Measurements from ENCODE around the gene SCAP. TPM values are rescaled to one million over a fixed set of nuclear protein-coding genes. Genes with fewer than 3 reads are reported as not detected.

The SCAP gene
- total and polyA plus RNA-seq, 2 of the 13 experiments (the other 11 are each of a cell fraction or from before 2014, with no cell fraction given) = 40.4 to 53.3 TPM

DNA sequence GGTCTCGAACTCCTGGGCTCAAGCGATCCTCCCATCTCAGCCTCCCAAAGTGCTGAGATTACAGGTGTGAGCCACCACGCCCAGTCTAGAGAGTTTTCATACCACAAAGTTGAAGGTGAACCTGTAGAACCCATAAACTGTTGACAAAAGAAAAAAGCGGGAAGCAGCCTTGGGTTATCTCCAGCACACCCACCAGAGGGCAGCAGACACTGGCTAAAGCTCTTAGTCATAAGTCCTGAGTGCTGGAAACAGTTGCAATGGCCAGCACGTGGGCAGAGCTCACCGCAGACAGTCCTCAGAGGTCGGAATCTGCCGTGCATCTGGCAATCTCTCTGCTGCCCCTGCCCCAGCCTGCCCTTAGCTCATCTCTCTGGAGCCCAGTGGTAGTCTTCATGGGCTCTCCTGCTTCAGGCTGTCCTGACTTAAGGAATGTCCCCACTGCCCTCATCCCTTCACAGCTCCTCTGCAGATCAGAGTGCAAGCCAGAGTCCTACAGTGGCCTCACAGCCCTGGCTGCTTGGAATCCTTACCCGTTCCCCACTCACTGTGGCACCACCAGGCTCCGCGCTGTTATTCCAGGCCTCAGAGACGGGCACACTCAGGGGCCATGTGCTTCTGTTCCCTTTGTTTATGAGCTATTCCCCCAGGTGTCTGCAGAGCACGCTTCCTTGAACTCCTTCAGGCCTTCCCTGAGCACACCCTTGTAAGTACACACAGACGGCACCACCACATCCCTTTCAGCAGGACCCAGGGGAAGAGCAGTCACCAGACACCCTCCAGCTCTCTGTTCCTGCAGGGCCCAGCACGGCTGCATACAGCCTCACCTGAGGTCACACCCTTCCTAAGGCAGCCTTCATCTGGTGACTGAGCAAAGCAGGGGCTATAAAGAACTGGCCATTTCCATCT, 46.6 kb upstream of the SCAP start (continued):
- TF ChIP-seq ZBTB42 (CRISPR knock-in tag; IDR thresholded peaks at IDR 0.05) = no peak
- no peak for TF ChIP-seq ZNF326 (CRISPR knock-in tag; IDR thresholded peaks at IDR 0.05; ENCODE audit: borderline replicate concordance)
- TF ChIP-seq EP300 (IDR thresholded peaks at IDR 0.05; ENCODE audit: low read depth in 2 of 2, low read length in 2 of 2) = no peak
- TF ChIP-seq EP300 (CRISPR knock-in tag; IDR thresholded peaks at IDR 0.05; ENCODE audit: borderline replicate concordance) = no peak
- TF ChIP-seq RBM22 (optimal IDR thresholded peaks at IDR 0.05; ENCODE audit: low read length) = no peak
- no peak for TF ChIP-seq ZNF607 (CRISPR knock-in tag; IDR thresholded peaks at IDR 0.05; ENCODE audit: borderline replicate concordance)
- TF ChIP-seq ZNF235 (CRISPR knock-in tag; IDR thresholded peaks at IDR 0.05; ENCODE audit: borderline replicate concordance) = no peak
- no peak for TF ChIP-seq CREB3 (CRISPR knock-in tag; IDR thresholded peaks at IDR 0.05)
- no peak for TF ChIP-seq ZNF10 (CRISPR knock-in tag; IDR thresholded peaks at IDR 0.05; ENCODE audit: borderline replicate concordance, low read depth)

GRCh38 chr3:47520756-47521155, 45.0 kb upstream of the SCAP start:
- no peak overlapping the region for H3K27ac ChIP-seq (ENCODE audit: extremely low read length, insufficient read depth, low read length)
- ChIA-PET POLR2A (no interaction called here), CTCF (ENCODE audit: low intra/inter-chr PET ratio, low total read pairs) (no interaction called here)
- peak overlapping the region; percentile 36; the same call in 1 of the 2 replicates for H3K4me2 ChIP-seq (ENCODE audit: low read depth, low read length)
- H3K9me3 ChIP-seq (ENCODE audit: low read length) = no peaks in the 10 kb centered on the region
- H4K20me1 ChIP-seq (ENCODE audit: insufficient read depth, low read length) = no peaks in the 10 kb centered on the region
- H3K27me3 ChIP-seq (ENCODE audit: control insufficient read depth in 1 of 2, insufficient read depth in 2 of 2, low read length in 2 of 2) = no peaks in the 10 kb centered on the region
- no TSS peak for BruUV-seq (replicated peaks)
- TF ChIP-seq ZNF597 (CRISPR knock-in tag; IDR thresholded peaks at IDR 0.05) (no peak), NFIC (IDR thresholded peaks at IDR 0.05; ENCODE audit: low read length) (no peak), POLR2AphosphoS5 (IDR thresholded peaks at IDR 0.05; ENCODE audit: low read depth, low read length) (no peak), EEA1 (CRISPR knock-in tag; IDR thresholded peaks at IDR 0.05; ENCODE audit: borderline replicate concordance) (no peak), ZFP36L2 (CRISPR knock-in tag; IDR thresholded peaks at IDR 0.05) (no peak)
- TF ChIP-seq, protein P1, sequence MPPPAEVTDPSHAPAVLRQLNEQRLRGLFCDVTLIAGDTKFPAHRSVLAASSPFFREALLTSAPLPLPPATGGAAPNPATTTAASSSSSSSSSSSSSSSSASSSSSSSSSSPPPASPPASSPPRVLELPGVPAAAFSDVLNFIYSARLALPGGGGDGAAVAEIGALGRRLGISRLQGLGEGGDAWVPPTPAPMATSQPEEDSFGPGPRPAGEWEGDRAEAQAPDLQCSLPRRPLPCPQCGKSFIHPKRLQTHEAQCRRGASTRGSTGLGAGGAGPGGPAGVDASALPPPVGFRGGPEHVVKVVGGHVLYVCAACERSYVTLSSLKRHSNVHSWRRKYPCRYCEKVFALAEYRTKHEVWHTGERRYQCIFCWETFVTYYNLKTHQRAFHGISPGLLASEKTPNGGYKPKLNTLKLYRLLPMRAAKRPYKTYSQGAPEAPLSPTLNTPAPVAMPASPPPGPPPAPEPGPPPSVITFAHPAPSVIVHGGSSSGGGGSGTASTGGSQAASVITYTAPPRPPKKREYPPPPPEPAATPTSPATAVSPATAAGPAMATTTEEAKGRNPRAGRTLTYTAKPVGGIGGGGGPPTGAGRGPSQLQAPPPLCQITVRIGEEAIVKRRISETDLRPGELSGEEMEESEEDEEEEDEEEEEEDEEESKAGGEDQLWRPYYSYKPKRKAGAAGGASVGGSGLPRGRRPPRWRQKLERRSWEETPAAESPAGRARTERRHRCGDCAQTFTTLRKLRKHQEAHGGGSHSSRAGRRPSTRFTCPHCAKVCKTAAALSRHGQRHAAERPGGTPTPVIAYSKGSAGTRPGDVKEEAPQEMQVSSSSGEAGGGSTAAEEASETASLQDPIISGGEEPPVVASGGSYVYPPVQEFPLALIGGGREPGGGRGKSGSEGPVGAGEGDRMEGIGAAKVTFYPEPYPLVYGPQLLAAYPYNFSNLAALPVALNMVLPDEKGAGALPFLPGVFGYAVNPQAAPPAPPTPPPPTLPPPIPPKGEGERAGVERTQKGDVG (CRISPR knock-in tag; IDR thresholded peaks at IDR 0.05; ENCODE audit: borderline replicate concordance) = no peak
- H2AFZ ChIP-seq (ENCODE audit: low read length) = no peak overlapping the region
- no peak for DNase-seq (ENCODE audit: low spot score)
- H3K9ac ChIP-seq (ENCODE audit: insufficient read depth, low read depth, low read length) = no peak overlapping the region
- H3K4me1 ChIP-seq (ENCODE audit: insufficient read depth, low read length) = peaks cover 44% of the 10 kb centered on the region
- FAIRE-seq = no peak
- H3K4me3 ChIP-seq (replicated peaks in 1 of 3; ENCODE audit: insufficient read depth in 1 of 3, low read depth in 2 of 3, low read length in 3 of 3) = no peak overlapping the region
- H3K79me2 ChIP-seq (ENCODE audit: insufficient read depth, low read length) = no peaks in the 10 kb centered on the region
- in situ Hi-C loops (cut with HindIII; ENCODE audit: extremely low pct_ligation_motif_present, low pct_unique_long_range_greater_than_20kb) = no loop called here
- intact Hi-C loops (cut with micrococcal nuclease; ENCODE audit: unreplicated experiment) = no loop called here
- ATAC-seq = no peak
- no peaks in the 10 kb centered on the region for H3K36me3 ChIP-seq (replicated peaks in 1 of 2; ENCODE audit: control insufficient read depth in 1 of 2, insufficient read depth in 2 of 2, low read length in 2 of 2)

All from HepG2 (cell line).